Suprapubic skin (tissue), 4 donors: Measurements from ENCODE around the gene PDE4B. TPM values are rescaled to one million over a fixed set of nuclear protein-coding genes. Genes with fewer than 3 reads are reported as not detected.

Experiments used
- DNase-seq, 2 donors: peaks; one replicate each; pipeline ENCODE4 v3.0.0-alpha.2; 2019; ENCODE audit warnings: low spot score in 2 of 2
- H3K27ac ChIP-seq: fragments of 200-600 bp; sonication (generic); one replicate; pipeline ENCODE4 v1.5.1; 2019
- H3K27me3 ChIP-seq: fragments of 200-600 bp; sonication (generic); one replicate; pipeline ENCODE4 v1.5.1; 2019
- H3K36me3 ChIP-seq: fragments of 200-600 bp; sonication (generic); one replicate; pipeline ENCODE4 v1.5.1; 2019
- H3K4me1 ChIP-seq: fragments of 200-600 bp; sonication (generic); one replicate; pipeline ENCODE4 v1.5.1; 2019
- H3K4me3 ChIP-seq: fragments of 200-600 bp; sonication (generic); one replicate; pipeline ENCODE4 v1.5.1; 2019; ENCODE audit warnings: mild to moderate bottlenecking
- H3K9me3 ChIP-seq: fragments of 200-600 bp; sonication (generic); one replicate; pipeline ENCODE4 v1.5.1; 2019
- EP300 ChIP-seq: sonication (generic); formaldehyde crosslinking; IDR thresholded peaks from one replicate; pipeline ENCODE4 v1.6.1; 2017; ENCODE audit warnings: antibody characterized with exemption
- POLR2A ChIP-seq, 2 donors: fragments of 450-650 bp; IDR thresholded peaks; one replicate each; pipeline ENCODE4 v1.6.1; 2017; ENCODE audit warnings: antibody characterized with exemption in 2 of 2, mild to moderate bottlenecking in 2 of 2, moderate library complexity in 2 of 2
- POLR2AphosphoS5 ChIP-seq, 3 donors: sonication (generic); formaldehyde crosslinking; IDR thresholded peaks; one replicate each; pipeline ENCODE4 v1.6.1; 2017; ENCODE audit warnings: antibody characterized with exemption in 3 of 3
- WGBS: methylation state at CpG from one replicate; pipeline ENCODE4 v1.1.5; 2018; 5-methylcytosine and 5-hydroxymethylcytosine counted together
- total RNA-seq, 4 donors: library from RNA; depleted of rRNA; stranded (reverse); fragments of >200 nt; gene quantifications; one replicate each; pipeline ENCODE4 v1.1.0, GENCODE V29; 2016
- TF ChIP-seq, protein P1 (sequence below), 2 donors: fragments of 200-600 bp in 1 of 2; fragments of 450-650 bp in 1 of 2; sonication (generic) in 1 of 2; IDR thresholded peaks; one replicate each; pipeline ENCODE4 v1.5.1; 2016 to 2019; ENCODE audit warnings: antibody characterized with exemption in 2 of 2, mild to moderate bottlenecking in 1 of 2, moderate library complexity in 1 of 2

The PDE4B gene
- total RNA-seq, 4 donors from 2014 or later: 14.2 to 27.6 (median 16.7) TPM

DNA sequence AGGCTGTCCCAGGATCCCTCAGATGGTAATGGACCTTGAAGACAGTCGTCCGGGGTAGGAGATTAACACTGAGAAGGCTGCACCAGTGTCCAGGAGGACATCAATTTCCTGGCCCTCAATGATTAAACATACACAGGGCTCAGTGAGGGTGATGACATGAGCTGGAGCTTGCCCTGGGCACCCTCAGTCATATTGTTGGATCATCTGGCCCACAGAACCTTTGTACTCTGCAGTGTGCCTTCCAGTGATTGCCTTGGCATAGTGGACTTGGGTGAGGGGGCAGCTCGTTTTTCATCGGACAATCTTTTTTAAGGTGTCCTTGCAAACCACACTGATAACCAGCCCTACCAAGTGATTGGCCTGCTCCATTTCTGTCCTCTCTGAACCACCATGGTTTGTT lies 630.1 kb downstream of the PDE4B start:
- Histone ChIP-seq H3K27ac (no peak overlapping the region), H3K27me3 (no peaks in the 10 kb centered on the region), H3K9me3 (no peaks in the 10 kb centered on the region), H3K4me1 (no peaks in the 10 kb centered on the region), H3K4me3 (no peak overlapping the region), H3K36me3 (no peaks in the 10 kb centered on the region)
- WGBS: 93% methylated on average over 4 of the region's 4 CpGs
- TF ChIP-seq, protein P1, sequence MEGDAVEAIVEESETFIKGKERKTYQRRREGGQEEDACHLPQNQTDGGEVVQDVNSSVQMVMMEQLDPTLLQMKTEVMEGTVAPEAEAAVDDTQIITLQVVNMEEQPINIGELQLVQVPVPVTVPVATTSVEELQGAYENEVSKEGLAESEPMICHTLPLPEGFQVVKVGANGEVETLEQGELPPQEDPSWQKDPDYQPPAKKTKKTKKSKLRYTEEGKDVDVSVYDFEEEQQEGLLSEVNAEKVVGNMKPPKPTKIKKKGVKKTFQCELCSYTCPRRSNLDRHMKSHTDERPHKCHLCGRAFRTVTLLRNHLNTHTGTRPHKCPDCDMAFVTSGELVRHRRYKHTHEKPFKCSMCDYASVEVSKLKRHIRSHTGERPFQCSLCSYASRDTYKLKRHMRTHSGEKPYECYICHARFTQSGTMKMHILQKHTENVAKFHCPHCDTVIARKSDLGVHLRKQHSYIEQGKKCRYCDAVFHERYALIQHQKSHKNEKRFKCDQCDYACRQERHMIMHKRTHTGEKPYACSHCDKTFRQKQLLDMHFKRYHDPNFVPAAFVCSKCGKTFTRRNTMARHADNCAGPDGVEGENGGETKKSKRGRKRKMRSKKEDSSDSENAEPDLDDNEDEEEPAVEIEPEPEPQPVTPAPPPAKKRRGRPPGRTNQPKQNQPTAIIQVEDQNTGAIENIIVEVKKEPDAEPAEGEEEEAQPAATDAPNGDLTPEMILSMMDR (IDR thresholded peaks at IDR 0.05): no peak
- no peak for TF ChIP-seq EP300
- no peak for TF ChIP-seq POLR2AphosphoS5 (IDR thresholded peaks at IDR 0.05)
- TF ChIP-seq POLR2A (IDR thresholded peaks at IDR 0.05): no peak
- DNase-seq: no peak
